H1 (cell line): ENCODE measurements around the gene USP54. TPM values are rescaled to one million over a fixed set of nuclear protein-coding genes. Genes with fewer than 3 reads are reported as not detected.

Experiments
- CTCF ChIA-PET: fragments of 300-600 bp; sonication (Branson Sonifier 250); formaldehyde crosslinking; loops from one replicate; lab custom pipeline; 2021; ENCODE audit not compliant: partially characterized antibody; lab: Charles Lee
- POLR2A ChIA-PET: fragments of 300-600 bp; sonication (Branson Sonifier 250); formaldehyde crosslinking; loops from one replicate; lab custom pipeline; 2021; ENCODE audit warnings: inconsistent platforms; ENCODE audit not compliant: partially characterized antibody; lab: Charles Lee
- DNase-seq, 2 experiments: peaks; one replicate each; pipeline versions ENCODE4 v3.0.0 to v3.0.0-alpha.2; 2010 to 2022; ENCODE audit warnings: low spot score in 2 of 2, low read depth in 1 of 2, mixed read lengths in 1 of 2
- FAIRE-seq: peaks from 2 replicates; lab custom pipeline; 2011; peaks lifted over from hg19 to GRCh38; lab: Jason Lieb, UNC
- H2AFZ ChIP-seq: 2 replicates; pipeline ENCODE4 v1.8.1; 2012; ENCODE audit warnings: low read length, inconsistent platforms
- H2AK5ac ChIP-seq: 2 replicates; pipeline ENCODE4 v1.6.1; 2013; ENCODE audit warnings: low read depth, low read length
- H2BK120ac ChIP-seq: replicated peaks from 2 replicates; pipeline ENCODE3; 2013; ENCODE audit warnings: low read depth, low read length, inconsistent platforms
- H2BK12ac ChIP-seq: 2 replicates; pipeline ENCODE4 v1.6.1; 2013; ENCODE audit warnings: low read depth, low read length
- H2BK15ac ChIP-seq: 2 replicates; pipeline ENCODE4 v1.6.1; 2013; ENCODE audit warnings: low read length
- H2BK20ac ChIP-seq: 2 replicates; pipeline ENCODE4 v1.6.1; 2013; ENCODE audit warnings: low read length
- H2BK5ac ChIP-seq: 2 replicates; pipeline ENCODE4 v1.6.1; 2013; ENCODE audit warnings: low read depth, low read length
- H3K14ac ChIP-seq: 2 replicates; pipeline ENCODE4 v1.6.1; 2013; ENCODE audit warnings: inconsistent platforms; ENCODE audit not compliant: insufficient read length
- H3K18ac ChIP-seq: 2 replicates; pipeline ENCODE4 v1.6.1; 2013; ENCODE audit warnings: low read length; ENCODE audit errors: extremely low read depth
- H3K23ac ChIP-seq: 2 replicates; pipeline ENCODE4 v1.6.1; 2013; ENCODE audit warnings: inconsistent platforms; ENCODE audit not compliant: insufficient read length
- H3K23me2 ChIP-seq: 2 replicates; pipeline ENCODE4 v1.6.1; 2013; ENCODE audit warnings: low read depth, low read length
- H3K27ac ChIP-seq: 2 replicates; pipeline ENCODE4 v1.6.1; 2011; ENCODE audit warnings: low read depth, low read length, inconsistent platforms
- H3K27me3 ChIP-seq, 4 experiments: replicated peaks in 1 of 4; 1 replicate in 1 of 4; 2 replicates in 3 of 4; pipeline versions ENCODE4 v1.6.1 to v1.8.1; 2011 to 2013; ENCODE audit warnings: low read length in 3 of 4, mild to moderate bottlenecking in 3 of 4, inconsistent platforms in 2 of 4, mixed read lengths in 2 of 4, moderate library complexity in 1 of 4; ENCODE audit not compliant: control insufficient read depth in 3 of 4, insufficient read depth in 3 of 4; ENCODE audit errors: extremely low read depth in 1 of 4
- H3K36me3 ChIP-seq, 4 experiments: 2 replicates each; pipeline versions ENCODE4 v1.6.1 to v1.8.1; 2011 to 2013; ENCODE audit warnings: mild to moderate bottlenecking in 4 of 4, low read length in 3 of 4, moderate library complexity in 2 of 4, control low read depth in 1 of 4, inconsistent platforms in 1 of 4; ENCODE audit not compliant: insufficient read depth in 4 of 4, control insufficient read depth in 2 of 4
- H3K4ac ChIP-seq: replicated peaks from 2 replicates; pipeline ENCODE3; 2013; ENCODE audit warnings: low read length, low read depth, mixed read lengths, inconsistent platforms; ENCODE audit not compliant: insufficient read length
- H3K4me1 ChIP-seq, 4 experiments: replicated peaks in 1 of 4; 1 replicate in 1 of 4; 2 replicates in 3 of 4; pipeline versions ENCODE4 v1.6.1 to v1.8.1; 2011 to 2013; ENCODE audit warnings: low read length in 3 of 4, inconsistent platforms in 2 of 4, mixed read lengths in 1 of 4; ENCODE audit not compliant: insufficient read depth in 4 of 4, control insufficient read depth in 3 of 4
- H3K4me2 ChIP-seq, 2 experiments: 2 replicates each; pipeline versions ENCODE4 v1.6.1 to v1.8.1; 2011 to 2013; ENCODE audit warnings: low read depth in 2 of 2, low read length in 2 of 2, control low read depth in 1 of 2, inconsistent platforms in 1 of 2, mild to moderate bottlenecking in 1 of 2; ENCODE audit not compliant: insufficient read depth in 1 of 2
- H3K4me3 ChIP-seq, 4 experiments: fragments of 200-600, 300-600 bp in 1 of 4; sonication (generic), shearing (Covaris generic), sonication (Bioruptor Twin) in 1 of 4; 2 replicates each; pipeline versions ENCODE4 v1.5.1 to v1.8.1; 2011 to 2016; ENCODE audit warnings: low read length in 4 of 4, low read depth in 3 of 4, control low read depth in 2 of 4, inconsistent platforms in 2 of 4, mild to moderate bottlenecking in 2 of 4, mixed read lengths in 1 of 4, moderate library complexity in 1 of 4; ENCODE audit not compliant: insufficient read depth in 2 of 4; ENCODE audit errors: extremely low read depth in 1 of 4
- H3K56ac ChIP-seq: replicated peaks from 2 replicates; pipeline ENCODE3; 2013; ENCODE audit warnings: low read depth, mild to moderate bottlenecking, mixed read lengths, low read length, inconsistent platforms; ENCODE audit not compliant: insufficient read length
- H3K79me1 ChIP-seq: 2 replicates; pipeline ENCODE4 v1.6.1; 2013; ENCODE audit warnings: low read depth, low read length, control low read depth
- H3K79me2 ChIP-seq, 2 experiments: 2 replicates each; pipeline versions ENCODE4 v1.6.1 to v1.8.1; 2012 to 2013; ENCODE audit warnings: low read length in 2 of 2, mild to moderate bottlenecking in 2 of 2, inconsistent platforms in 1 of 2; ENCODE audit not compliant: insufficient read depth in 2 of 2, control insufficient read depth in 1 of 2
- H3K9ac ChIP-seq, 4 experiments: replicated peaks in 1 of 4; 1 replicate in 1 of 4; 2 replicates in 3 of 4; pipeline versions ENCODE4 v1.6.1 to v1.8.1; 2011 to 2013; ENCODE audit warnings: low read depth in 3 of 4, low read length in 3 of 4, control low read depth in 2 of 4, mild to moderate bottlenecking in 2 of 4, moderate library complexity in 2 of 4, inconsistent platforms in 1 of 4; ENCODE audit errors: extremely low read depth in 1 of 4
- H3K9me3 ChIP-seq, 2 experiments: 2 replicates each; pipeline versions ENCODE4 v1.6.1 to v1.8.1; 2012 to 2013; ENCODE audit warnings: mild to moderate bottlenecking in 2 of 2, moderate library complexity in 2 of 2, control low read depth in 1 of 2, inconsistent platforms in 1 of 2, low read depth in 1 of 2, low read length in 1 of 2, mixed read lengths in 1 of 2; ENCODE audit not compliant: insufficient read depth in 2 of 2
- H4K20me1 ChIP-seq, 2 experiments: replicated peaks in 1 of 2; 2 replicates each; pipeline versions ENCODE3 to v1.8.1; 2011 to 2013; ENCODE audit warnings: inconsistent platforms in 2 of 2, low read length in 2 of 2, mild to moderate bottlenecking in 1 of 2; ENCODE audit not compliant: insufficient read depth in 2 of 2, control insufficient read depth in 1 of 2
- H4K5ac ChIP-seq: 2 replicates; pipeline ENCODE4 v1.6.1; 2013; ENCODE audit warnings: low read length, low read depth, mixed read lengths, inconsistent platforms; ENCODE audit not compliant: insufficient read length
- H4K8ac ChIP-seq: 2 replicates; pipeline ENCODE4 v1.8.0; 2013; ENCODE audit warnings: mild to moderate bottlenecking, moderate library complexity, low read length, inconsistent platforms; ENCODE audit not compliant: insufficient read depth; ENCODE audit errors: extremely low read depth
- H4K91ac ChIP-seq: replicated peaks from 2 replicates; pipeline ENCODE3; 2013; ENCODE audit warnings: low read length, mixed read lengths, inconsistent platforms; ENCODE audit not compliant: insufficient read length
- FOSL1 ChIP-seq: IDR thresholded peaks from 2 replicates; pipeline ENCODE4 v1.6.1; 2011; ENCODE audit warnings: mild to moderate bottlenecking, low read depth, low read length, moderate library complexity; ENCODE audit not compliant: insufficient read depth
- HDAC6 ChIP-seq: IDR thresholded peaks from one replicate; pipeline ENCODE4 v1.7.1; 2012; ENCODE audit warnings: low read depth, mild to moderate bottlenecking, inconsistent platforms, low read length, moderate library complexity
- KDM1A ChIP-seq: fragments of 200-600, 300-600 bp; sonication (generic); IDR thresholded peaks from 2 replicates; pipeline ENCODE4 v1.7.1; 2016; ENCODE audit warnings: mild to moderate bottlenecking, low read length, borderline replicate concordance
- SAP30 ChIP-seq: fragments of 300-600 bp; sonication (generic); IDR thresholded peaks from 2 replicates; pipeline ENCODE4 v1.7.1; 2012; ENCODE audit warnings: low read length, moderate library complexity, mild to moderate bottlenecking, inconsistent platforms; ENCODE audit not compliant: insufficient read depth, insufficient replicate concordance
- SRF ChIP-seq: IDR thresholded peaks from 2 replicates; pipeline ENCODE4 v1.6.1; 2011; ENCODE audit warnings: mild to moderate bottlenecking, low read depth, low read length, moderate library complexity
- WGBS, 2 experiments: shearing (Covaris generic) in 1 of 2; methylation state at CpG; one replicate each; pipeline versions ENCODE4 v1.1.6 to v1.1.7; 2013 to 2015; ENCODE audit warnings: low lambda C conversion rate in 2 of 2, mixed read lengths in 2 of 2, inconsistent platforms in 1 of 2, low coverage in 1 of 2, missing lambda C conversion rate in 1 of 2; ENCODE audit not compliant: insufficient replicate concordance in 2 of 2, insufficient coverage in 1 of 2, insufficient read length in 1 of 2; ENCODE audit errors: extremely low coverage in 1 of 2, missing lambda C conversion rate in 1 of 2; 5-methylcytosine and 5-hydroxymethylcytosine counted together
- polyA plus RNA-seq, 7 experiments: library from polyadenylated mRNA; depleted of rRNA in 3 of 7; stranded (reverse) in 5 of 7; unstranded in 2 of 7; fragments of >200 nt in 5 of 7; fragments of 200-250 nt in 2 of 7; gene quantifications; 1 replicate in 5 of 7; 2 replicates in 1 of 7; 4 replicates in 1 of 7; pipeline versions ENCODE4 v1.2.1 to v1.2.3, GENCODE V29; 2011 to 2013; ENCODE audit warnings: missing spikeins in 2 of 7, mixed read lengths in 2 of 7
- total RNA-seq: library from RNA; stranded (reverse); fragmentation: NEBNext Ultra II Directional; extraction: Animal tissue kit (Norgen Biotek cat#: 25700); gene quantifications from 2 replicates; pipeline ENCODE4 v1.2.1, GENCODE V29; 2021

USP54 gene
- total and polyA plus RNA-seq, 2 of the 8 experiments (the other 6 are each of a cell fraction or from before 2014, with no cell fraction given) = 46.2 to 65.6 TPM

GRCh38 chr10:73581918-73582317, 9.2 kb downstream of the USP54 start:
- ChIA-PET CTCF (interaction anchor here (0.6 to 1.9 kb wide), 5 partner anchors 9 to 219 kb away, joined by 3 to 9 read pairs (median 4); partner anchors contain the start of gene USP54), POLR2A (interaction anchor here (0.5 to 1.5 kb wide), 7 partner anchors 8 to 98 kb away, joined by 3 to 6 read pairs (median 4); partner anchors contain the start of genes PPP3CB and USP54)
- Histone ChIP-seq H3K36me3 (no peaks in the 10 kb centered on the region), H2BK15ac (no peak overlapping the region), H3K27ac (no peak overlapping the region), H3K4ac (no peak overlapping the region), H2BK120ac (no peak overlapping the region), H3K9me3 (peaks cover 0 to 3% of the 10 kb centered on the region in 2 experiments; a peak in 1 of 4 replicates), H3K23me2 (no peaks in the 10 kb centered on the region), H3K56ac (no peak overlapping the region), H4K8ac (no peak overlapping the region), H2BK5ac (no peak overlapping the region), H3K79me1 (no peaks in the 10 kb centered on the region), H4K20me1 (no peaks in the 10 kb centered on the region), H2AK5ac (no peak overlapping the region), H3K18ac (no peak overlapping the region), H3K4me3 (no peak overlapping the region), H2BK12ac (no peak overlapping the region), H3K27me3 (no peaks in the 10 kb centered on the region), H4K5ac (no peak overlapping the region), H2BK20ac (no peak overlapping the region), H3K4me2 (no peak overlapping the region), H4K91ac (no peak overlapping the region), H3K4me1 (peaks cover 0 to 3% (median 0%) of the 10 kb centered on the region in 4 experiments; a peak in 3 of 7 replicates), H3K23ac (no peak overlapping the region), H3K14ac (no peak overlapping the region), H3K9ac (no peak overlapping the region), H2AFZ (no peak overlapping the region), H3K79me2 (peaks cover 0 to 51% of the 10 kb centered on the region in 2 experiments; a peak in 2 of 4 replicates)
- WGBS, 2 experiments = 81% methylated on average over 2 of the region's 2 CpGs; no CpG with 5 or more reads in 1 of the 2 experiments
- FAIRE-seq = no peak
- TF ChIP-seq KDM1A (no peak), SRF (no peak), HDAC6 (no peak), FOSL1 (no peak), SAP30 (no peak)
- DNase-seq = no peak
